Nephron (organoid): ENCODE results near the gene INHBE.
"Not testable (repeated sequence)": the region's sequence is repeated elsewhere in the genome, so short reads cannot be mapped to it uniquely, and the experiment has no call there.

Source experiments
- H3K27ac Mint-ChIP-seq, 3 experiments: 2 replicates each; pipeline ENCODE4 v1.8.0; 2020; ENCODE audit warnings: mixed read lengths in 3 of 3, mild to moderate bottlenecking in 2 of 3, moderate library complexity in 1 of 3
- H3K27me3 Mint-ChIP-seq: 2 replicates; pipeline ENCODE4 v1.8.0; 2021; ENCODE audit warnings: low read depth, mild to moderate bottlenecking, moderate library complexity, mixed read lengths
- H3K36me3 Mint-ChIP-seq: 2 replicates; pipeline ENCODE4 v1.8.0; 2020; ENCODE audit warnings: low read depth, mixed read lengths
- H3K4me1 Mint-ChIP-seq: 2 replicates; pipeline ENCODE4 v1.8.0; 2020; ENCODE audit warnings: mixed read lengths
- H3K4me3 Mint-ChIP-seq, 3 experiments: 2 replicates each; pipeline ENCODE4 v1.8.0; 2020; ENCODE audit warnings: mild to moderate bottlenecking in 3 of 3, mixed read lengths in 3 of 3, moderate library complexity in 2 of 3
- H3K9me3 Mint-ChIP-seq: 2 replicates; pipeline ENCODE4 v1.8.0; 2020; ENCODE audit warnings: mixed read lengths
- TF ChIP-seq, protein P1 (sequence below), 3 experiments: fragments of 200-600 bp; sonication (generic); IDR thresholded peaks; one replicate each; pipeline ENCODE4 v1.5.0; 2021; ENCODE audit warnings: antibody characterized with exemption in 3 of 3; ENCODE audit not compliant: unreplicated experiment in 3 of 3

The INHBE gene

GRCh38 chr12:57438400-57438799, 16.7 kb upstream of the INHBE start:
- H3K27ac Mint-ChIP-seq = no peak overlapping the region
- H3K4me3 Mint-ChIP-seq = no peak overlapping the region
- H3K27me3 Mint-ChIP-seq = no peaks in the 10 kb centered on the region
- peaks cover 5% of the 10 kb centered on the region for H3K9me3 Mint-ChIP-seq
- H3K4me1 Mint-ChIP-seq = peaks cover 14% of the 10 kb centered on the region
- H3K36me3 Mint-ChIP-seq = no peaks in the 10 kb centered on the region
- TF ChIP-seq, protein P1, sequence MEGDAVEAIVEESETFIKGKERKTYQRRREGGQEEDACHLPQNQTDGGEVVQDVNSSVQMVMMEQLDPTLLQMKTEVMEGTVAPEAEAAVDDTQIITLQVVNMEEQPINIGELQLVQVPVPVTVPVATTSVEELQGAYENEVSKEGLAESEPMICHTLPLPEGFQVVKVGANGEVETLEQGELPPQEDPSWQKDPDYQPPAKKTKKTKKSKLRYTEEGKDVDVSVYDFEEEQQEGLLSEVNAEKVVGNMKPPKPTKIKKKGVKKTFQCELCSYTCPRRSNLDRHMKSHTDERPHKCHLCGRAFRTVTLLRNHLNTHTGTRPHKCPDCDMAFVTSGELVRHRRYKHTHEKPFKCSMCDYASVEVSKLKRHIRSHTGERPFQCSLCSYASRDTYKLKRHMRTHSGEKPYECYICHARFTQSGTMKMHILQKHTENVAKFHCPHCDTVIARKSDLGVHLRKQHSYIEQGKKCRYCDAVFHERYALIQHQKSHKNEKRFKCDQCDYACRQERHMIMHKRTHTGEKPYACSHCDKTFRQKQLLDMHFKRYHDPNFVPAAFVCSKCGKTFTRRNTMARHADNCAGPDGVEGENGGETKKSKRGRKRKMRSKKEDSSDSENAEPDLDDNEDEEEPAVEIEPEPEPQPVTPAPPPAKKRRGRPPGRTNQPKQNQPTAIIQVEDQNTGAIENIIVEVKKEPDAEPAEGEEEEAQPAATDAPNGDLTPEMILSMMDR (IDR thresholded peaks at IDR 0.05; ENCODE audit: unreplicated experiment in 3 of 3) = no peak

- TF ChIP-seq, protein P1 (IDR thresholded peaks at IDR 0.05; ENCODE audit: unreplicated experiment in 3 of 3) = no peak
- Mint-ChIP-seq H3K27me3 (no peaks in the 10 kb centered on the region), H3K4me3 (no peak overlapping the region), H3K36me3 (no peaks in the 10 kb centered on the region), H3K27ac (no peak overlapping the region), H3K9me3 (peaks cover 5% of the 10 kb centered on the region), H3K4me1 (peaks cover 7% of the 10 kb centered on the region)
These were observed 15.3 kb upstream of the INHBE start for GRCh38 chr12:57439762-57440266.

GRCh38 chr12:57441393-57441792, 13.7 kb upstream of the INHBE start:
- not testable (repeated sequence) for H3K4me3 Mint-ChIP-seq, H3K9me3 Mint-ChIP-seq, H3K4me1 Mint-ChIP-seq, H3K36me3 Mint-ChIP-seq, H3K27ac Mint-ChIP-seq, H3K27me3 Mint-ChIP-seq

- peaks cover 5% of the 10 kb centered on the region for H3K9me3 Mint-ChIP-seq
- H3K4me1 Mint-ChIP-seq = no peaks in the 10 kb centered on the region
- no peak overlapping the region for H3K4me3 Mint-ChIP-seq
- TF ChIP-seq, protein P1 (IDR thresholded peaks at IDR 0.05; ENCODE audit: unreplicated experiment in 3 of 3) = no peak
- H3K27me3 Mint-ChIP-seq = no peaks in the 10 kb centered on the region
- no peak overlapping the region for H3K27ac Mint-ChIP-seq
- no peaks in the 10 kb centered on the region for H3K36me3 Mint-ChIP-seq
These were observed 13.2 kb upstream of the INHBE start for GRCh38 chr12:57441846-57442427.

DNA sequence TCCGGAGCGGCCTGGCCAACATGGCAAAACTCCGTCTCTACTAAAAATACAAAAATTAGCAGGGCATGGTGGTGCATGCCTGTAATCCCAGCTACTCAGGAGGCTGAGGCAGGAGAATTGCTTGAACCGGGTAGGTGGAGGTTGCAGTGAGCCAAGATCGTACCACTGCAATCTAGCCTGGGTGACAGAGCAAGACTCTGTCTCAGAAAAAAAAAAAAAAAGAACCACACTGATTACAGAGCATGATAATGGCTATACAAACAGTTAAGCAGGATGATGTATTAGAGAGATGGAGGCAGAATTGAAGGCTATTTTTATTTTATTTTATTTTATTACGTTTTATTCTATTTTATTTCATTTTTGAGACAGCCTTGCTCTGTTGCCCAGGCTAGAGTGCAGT, 10.8 kb upstream of the INHBE start:
- H3K36me3 Mint-ChIP-seq, H3K4me1 Mint-ChIP-seq, H3K9me3 Mint-ChIP-seq, H3K4me3 Mint-ChIP-seq, H3K27ac Mint-ChIP-seq, H3K27me3 Mint-ChIP-seq: not testable (repeated sequence)

GRCh38 chr12:57444744-57445143, 10.4 kb upstream of the INHBE start:
- Mint-ChIP-seq H3K27me3 (no peaks in the 10 kb centered on the region), H3K9me3 (peaks cover 5% of the 10 kb centered on the region), H3K27ac (no peak overlapping the region), H3K4me3 (no peak overlapping the region), H3K4me1 (no peaks in the 10 kb centered on the region), H3K36me3 (no peaks in the 10 kb centered on the region)
- TF ChIP-seq, protein P1 (IDR thresholded peaks at IDR 0.05; ENCODE audit: unreplicated experiment in 3 of 3) = no peak

DNA sequence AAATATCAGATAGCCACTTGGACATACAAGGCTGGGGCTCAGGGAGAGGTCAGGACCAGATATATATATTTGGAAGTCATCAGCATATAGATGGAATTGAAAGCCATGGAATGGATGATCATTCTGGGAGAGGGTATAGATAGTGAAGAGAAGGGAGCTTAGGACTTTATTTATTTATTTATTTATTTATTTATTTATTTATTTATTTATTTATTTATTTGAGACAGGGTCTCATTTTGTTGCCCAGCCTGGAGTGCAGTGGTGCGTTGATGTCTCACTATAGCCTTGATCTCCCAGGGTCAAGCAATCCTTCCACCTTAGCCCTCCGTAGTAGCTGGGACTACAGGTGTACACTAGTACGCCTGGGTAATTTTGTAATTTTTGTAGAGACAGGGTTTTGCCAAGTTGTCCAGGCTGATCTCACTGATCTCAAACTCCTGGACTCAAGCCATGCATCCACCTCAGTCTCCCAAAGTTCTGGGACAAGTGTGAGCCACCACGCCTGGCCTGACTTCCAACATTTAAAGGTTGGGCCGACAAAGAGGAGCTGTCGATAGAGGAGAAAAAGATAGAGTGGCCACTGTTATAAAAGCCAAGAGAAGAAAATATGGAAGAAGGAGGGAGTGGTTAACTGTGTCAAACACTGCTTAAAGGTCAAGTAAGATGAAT, 8.7 kb upstream of the INHBE start:
- Mint-ChIP-seq H3K27me3 (no peaks in the 10 kb centered on the region), H3K4me3 (no peak overlapping the region), H3K9me3 (peaks cover 3% of the 10 kb centered on the region), H3K27ac (no peak overlapping the region), H3K36me3 (no peaks in the 10 kb centered on the region), H3K4me1 (peaks cover 1% of the 10 kb centered on the region)
- TF ChIP-seq, protein P1 (IDR thresholded peaks at IDR 0.05; ENCODE audit: unreplicated experiment in 3 of 3) = no peak
